GM12874 (cell line): ENCODE results near the gene DOCK7.

Source experiments
- TF ChIP-seq, protein P1 (sequence below): IDR thresholded peaks from 2 replicates; pipeline ENCODE4 v1.5.1; 2011; ENCODE audit warnings: low read depth, mild to moderate bottlenecking, control low read depth, low read length, moderate library complexity; ENCODE audit not compliant: insufficient read depth

Gene DOCK7

DNA sequence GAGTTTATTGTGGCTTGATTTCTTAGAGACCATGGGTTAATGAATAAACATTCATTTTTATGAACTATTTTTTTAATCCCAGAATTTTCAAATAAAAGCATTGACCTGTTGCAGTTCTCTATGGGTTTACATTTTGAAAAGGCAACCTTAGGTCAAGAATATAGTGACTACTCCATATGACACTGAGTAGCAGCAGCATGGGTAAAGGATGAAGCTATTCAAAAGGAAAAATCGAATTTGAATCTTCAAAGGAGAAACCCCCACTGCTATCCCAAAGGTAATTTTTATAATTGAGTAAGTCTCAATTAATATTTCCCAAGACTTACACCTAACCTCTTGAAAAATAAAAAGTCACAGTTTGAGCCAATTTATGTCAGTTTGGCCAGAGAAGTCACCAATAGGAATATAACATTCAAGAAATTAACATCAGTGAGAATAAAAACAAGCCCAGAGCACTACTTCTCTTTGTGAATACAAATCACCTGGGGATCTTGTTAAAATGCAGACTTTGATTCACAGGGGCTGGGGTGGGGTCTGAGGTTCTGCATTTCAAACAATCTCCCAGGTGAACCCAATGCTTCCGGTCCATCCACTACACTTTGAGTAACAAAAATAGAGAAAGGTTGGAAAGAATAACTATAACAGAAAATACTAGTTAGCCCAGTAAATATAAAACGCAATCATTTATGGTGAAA is 211.5 kb downstream of the DOCK7 start:
- TF ChIP-seq, protein P1, sequence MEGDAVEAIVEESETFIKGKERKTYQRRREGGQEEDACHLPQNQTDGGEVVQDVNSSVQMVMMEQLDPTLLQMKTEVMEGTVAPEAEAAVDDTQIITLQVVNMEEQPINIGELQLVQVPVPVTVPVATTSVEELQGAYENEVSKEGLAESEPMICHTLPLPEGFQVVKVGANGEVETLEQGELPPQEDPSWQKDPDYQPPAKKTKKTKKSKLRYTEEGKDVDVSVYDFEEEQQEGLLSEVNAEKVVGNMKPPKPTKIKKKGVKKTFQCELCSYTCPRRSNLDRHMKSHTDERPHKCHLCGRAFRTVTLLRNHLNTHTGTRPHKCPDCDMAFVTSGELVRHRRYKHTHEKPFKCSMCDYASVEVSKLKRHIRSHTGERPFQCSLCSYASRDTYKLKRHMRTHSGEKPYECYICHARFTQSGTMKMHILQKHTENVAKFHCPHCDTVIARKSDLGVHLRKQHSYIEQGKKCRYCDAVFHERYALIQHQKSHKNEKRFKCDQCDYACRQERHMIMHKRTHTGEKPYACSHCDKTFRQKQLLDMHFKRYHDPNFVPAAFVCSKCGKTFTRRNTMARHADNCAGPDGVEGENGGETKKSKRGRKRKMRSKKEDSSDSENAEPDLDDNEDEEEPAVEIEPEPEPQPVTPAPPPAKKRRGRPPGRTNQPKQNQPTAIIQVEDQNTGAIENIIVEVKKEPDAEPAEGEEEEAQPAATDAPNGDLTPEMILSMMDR: no peak

DNA sequence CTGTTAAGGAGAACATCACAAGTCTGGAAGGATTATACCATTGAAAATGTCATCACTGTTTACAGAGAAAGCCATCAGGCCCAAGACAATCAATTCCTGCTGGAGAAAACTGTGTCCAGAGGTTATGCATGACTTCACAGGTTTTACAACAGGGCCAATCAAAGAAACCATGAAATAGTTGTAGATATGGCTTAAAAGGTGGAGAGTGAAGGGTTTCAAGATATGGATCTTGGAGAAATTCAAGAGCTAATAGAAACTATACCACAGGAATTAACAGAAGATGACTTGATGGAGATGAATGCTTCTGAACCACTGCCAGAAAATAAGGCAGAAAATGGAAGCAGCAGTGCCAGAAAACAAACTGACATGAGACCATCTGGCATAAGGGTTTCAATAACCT is 221.1 kb downstream of the DOCK7 start:
- TF ChIP-seq, protein P1: no peak

DNA sequence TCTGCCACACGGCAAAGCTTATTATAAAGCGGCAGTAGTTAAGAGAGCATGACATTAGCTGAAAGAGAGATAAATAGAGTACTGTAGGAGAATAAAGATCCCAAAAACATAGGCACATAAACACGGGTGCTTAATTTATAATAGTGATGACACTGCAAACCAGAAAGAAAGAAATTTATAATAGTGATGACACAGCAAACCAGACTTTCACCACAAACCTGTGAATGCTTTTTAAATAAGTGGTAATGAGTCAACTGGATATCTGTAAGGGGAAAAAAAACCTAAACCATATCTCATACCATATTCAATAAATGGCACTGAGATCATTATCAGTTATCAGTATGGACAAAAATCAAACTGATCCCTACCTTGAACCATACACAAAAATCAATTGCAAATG is 225.8 kb downstream of the DOCK7 start:
- TF ChIP-seq, protein P1: no peak

DNA sequence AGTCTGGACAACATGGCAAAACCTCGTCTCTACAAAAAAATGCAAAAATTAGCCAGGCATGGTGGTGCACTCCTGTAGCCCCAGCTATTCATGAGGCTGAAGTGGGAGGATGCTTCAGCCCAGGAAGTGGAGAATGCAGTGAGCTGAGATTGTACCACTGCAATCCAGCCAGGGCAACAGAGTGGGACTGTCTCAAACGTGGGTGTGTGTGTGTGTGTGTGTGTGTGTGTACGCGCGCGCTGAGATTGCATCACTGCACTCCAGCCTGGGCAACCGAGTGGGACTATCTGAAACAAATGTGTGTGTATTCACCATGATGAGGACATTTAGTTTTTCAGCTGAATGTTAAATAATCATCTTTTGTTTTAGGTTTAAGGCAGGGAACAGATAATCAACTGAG is 230.2 kb downstream of the DOCK7 start:
- TF ChIP-seq, protein P1: no peak

DNA sequence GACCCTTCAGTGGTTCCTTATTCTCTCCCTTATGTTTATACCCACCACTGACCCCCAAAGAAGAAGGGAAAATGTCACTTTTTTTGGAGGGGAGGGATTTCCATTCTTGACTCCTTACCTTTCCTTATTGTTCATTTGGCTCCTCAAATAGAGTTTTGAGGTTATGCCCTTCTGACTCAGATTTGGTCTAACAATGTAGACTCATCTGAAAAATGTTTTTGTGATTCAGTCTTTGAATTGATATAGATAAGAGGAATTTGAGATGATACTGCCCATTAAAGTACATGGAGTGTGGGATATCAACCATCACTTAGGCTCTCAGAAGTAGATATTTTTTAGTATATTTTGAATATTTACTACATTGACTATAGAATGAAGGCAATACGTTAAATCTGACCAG is 235.2 kb downstream of the DOCK7 start:
- TF ChIP-seq, protein P1: no peak

DNA sequence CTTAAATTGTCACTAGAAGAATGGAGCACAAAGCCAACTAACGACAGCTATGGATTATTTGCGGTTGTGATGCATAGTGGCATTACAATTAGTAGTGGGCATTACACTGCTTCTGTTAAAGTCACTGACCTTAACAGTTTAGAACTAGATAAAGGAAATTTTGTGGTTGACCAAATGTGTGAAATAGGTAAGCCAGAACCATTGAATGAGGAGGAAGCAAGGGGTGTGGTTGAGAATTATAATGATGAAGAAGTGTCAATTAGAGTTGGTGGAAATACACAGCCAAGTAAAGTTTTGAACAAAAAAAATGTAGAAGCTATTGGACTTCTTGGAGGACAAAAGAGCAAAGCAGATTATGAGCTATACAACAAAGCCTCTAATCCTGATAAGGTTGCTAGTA is 237.9 kb downstream of the DOCK7 start:
- TF ChIP-seq, protein P1: no peak

DNA sequence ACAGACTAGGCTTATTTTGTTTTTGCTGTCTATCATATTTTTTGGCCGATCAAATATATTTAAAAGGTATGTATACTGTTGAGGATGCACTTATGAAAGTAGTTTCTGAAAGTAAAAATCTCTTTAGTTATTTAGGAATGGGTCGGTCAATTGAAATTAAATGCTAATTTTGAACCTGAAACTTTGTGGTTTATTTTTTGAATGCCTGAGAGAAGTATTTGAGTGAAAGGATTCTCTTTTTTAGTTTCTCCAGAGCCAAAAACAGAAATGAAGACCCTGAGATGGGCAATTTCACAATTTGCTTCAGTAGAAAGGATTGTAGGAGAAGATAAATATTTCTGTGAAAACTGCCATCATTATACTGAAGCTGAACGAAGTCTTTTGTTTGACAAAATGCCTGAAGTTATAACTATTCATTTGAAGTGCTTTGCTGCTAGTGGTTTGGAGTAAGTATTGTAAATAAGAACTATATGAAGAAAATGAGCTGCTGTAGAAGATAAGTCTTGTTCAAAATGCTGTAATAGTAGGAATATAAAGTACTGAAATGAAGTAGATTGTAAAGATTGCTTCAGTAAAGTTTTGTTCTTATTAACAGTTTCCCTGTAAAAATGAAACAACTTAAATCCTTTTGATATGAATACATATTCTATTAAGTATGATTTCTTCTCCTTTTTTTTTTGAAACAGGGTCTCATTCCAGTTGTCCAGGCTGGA is 239.8 kb downstream of the DOCK7 start:
- TF ChIP-seq, protein P1: no peak
